ENCODE results near the gene PIEZO2.

PIEZO2 gene

DNA sequence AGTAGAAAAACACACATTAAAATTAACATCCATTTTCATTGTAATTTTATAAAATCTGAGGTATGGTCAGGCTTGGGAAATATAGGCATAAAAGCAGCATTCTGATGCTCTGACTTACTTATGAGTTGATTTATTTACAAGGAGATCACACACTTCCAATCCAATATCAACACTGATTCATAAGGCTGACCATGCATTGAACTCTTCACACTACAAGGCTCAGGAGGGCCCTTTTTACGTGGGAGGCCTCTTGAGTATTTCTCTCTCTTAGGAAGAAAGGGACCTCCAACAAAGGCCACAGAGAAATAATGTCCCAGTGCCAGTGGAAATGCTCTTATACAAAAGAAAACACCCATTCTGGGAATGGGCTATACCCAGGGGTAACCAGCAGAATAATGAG, 400.7 kb downstream of the PIEZO2 start:
- H4K20me1 ChIP-seq (ENCODE audit: control insufficient read depth, insufficient read depth, low read depth, low read length), result no peaks in the 10 kb centered on the region
- no peaks in the 10 kb centered on the region for H3K27me3 ChIP-seq (ENCODE audit: control insufficient read depth, low read length)
- no peak overlapping the region for H3K4me2 ChIP-seq (ENCODE audit: low read length)
- no peaks in the 10 kb centered on the region for H3F3A ChIP-seq (ENCODE audit: control insufficient read depth, insufficient read depth)
- H3K4me1 ChIP-seq (ENCODE audit: control insufficient read depth, low read length), result no peaks in the 10 kb centered on the region
- H3K4me3 ChIP-seq (ENCODE audit: low read length), result no peak overlapping the region
- H3K36me3 ChIP-seq (ENCODE audit: control insufficient read depth, low read length), result no peaks in the 10 kb centered on the region
- no peaks in the 10 kb centered on the region for H3K9me3 ChIP-seq (ENCODE audit: control insufficient read depth, insufficient read depth, low read length)
- no peak overlapping the region for H3K27ac ChIP-seq (ENCODE audit: low read depth, low read length)
- H3K79me2 ChIP-seq (ENCODE audit: control insufficient read depth, low read length), result no peaks in the 10 kb centered on the region
- no peak for TF ChIP-seq EZH2phosphoT487 (IDR thresholded peaks at IDR 0.05; ENCODE audit: borderline replicate concordance, low read length)
- TF ChIP-seq, protein P1, sequence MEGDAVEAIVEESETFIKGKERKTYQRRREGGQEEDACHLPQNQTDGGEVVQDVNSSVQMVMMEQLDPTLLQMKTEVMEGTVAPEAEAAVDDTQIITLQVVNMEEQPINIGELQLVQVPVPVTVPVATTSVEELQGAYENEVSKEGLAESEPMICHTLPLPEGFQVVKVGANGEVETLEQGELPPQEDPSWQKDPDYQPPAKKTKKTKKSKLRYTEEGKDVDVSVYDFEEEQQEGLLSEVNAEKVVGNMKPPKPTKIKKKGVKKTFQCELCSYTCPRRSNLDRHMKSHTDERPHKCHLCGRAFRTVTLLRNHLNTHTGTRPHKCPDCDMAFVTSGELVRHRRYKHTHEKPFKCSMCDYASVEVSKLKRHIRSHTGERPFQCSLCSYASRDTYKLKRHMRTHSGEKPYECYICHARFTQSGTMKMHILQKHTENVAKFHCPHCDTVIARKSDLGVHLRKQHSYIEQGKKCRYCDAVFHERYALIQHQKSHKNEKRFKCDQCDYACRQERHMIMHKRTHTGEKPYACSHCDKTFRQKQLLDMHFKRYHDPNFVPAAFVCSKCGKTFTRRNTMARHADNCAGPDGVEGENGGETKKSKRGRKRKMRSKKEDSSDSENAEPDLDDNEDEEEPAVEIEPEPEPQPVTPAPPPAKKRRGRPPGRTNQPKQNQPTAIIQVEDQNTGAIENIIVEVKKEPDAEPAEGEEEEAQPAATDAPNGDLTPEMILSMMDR (IDR thresholded peaks at IDR 0.05; ENCODE audit: low read depth, low read length, poor library complexity, severe bottlenecking), result no peak
- H3K9me2 ChIP-seq (replicated peaks; ENCODE audit: control insufficient read depth, low read length), result no peaks in the 10 kb centered on the region

DNA sequence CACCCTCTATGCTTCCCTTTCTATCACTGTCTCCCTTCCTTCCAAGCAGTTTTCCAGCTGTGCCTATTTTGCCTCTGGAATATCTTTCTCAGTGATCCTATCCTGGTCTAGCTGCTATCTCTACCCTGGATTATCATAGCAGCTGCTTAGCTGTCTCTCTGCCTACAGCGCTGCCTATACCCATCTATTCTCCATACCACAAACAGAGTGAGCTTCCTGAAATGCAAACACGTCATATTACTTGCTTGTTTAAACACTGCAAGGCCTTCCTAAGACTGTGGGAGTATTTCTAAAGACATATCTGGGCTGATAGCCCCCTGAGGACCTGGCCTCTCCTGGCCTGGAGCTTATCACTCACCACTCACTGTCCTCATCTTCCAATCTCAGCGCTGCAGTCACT, 403.4 kb downstream of the PIEZO2 start:
- no peaks in the 10 kb centered on the region for H3K27me3 ChIP-seq (ENCODE audit: control insufficient read depth, low read length)
- H4K20me1 ChIP-seq (ENCODE audit: control insufficient read depth, insufficient read depth, low read depth, low read length), result no peaks in the 10 kb centered on the region
- H3F3A ChIP-seq (ENCODE audit: control insufficient read depth, insufficient read depth), result no peaks in the 10 kb centered on the region
- H3K79me2 ChIP-seq (ENCODE audit: control insufficient read depth, low read length), result no peaks in the 10 kb centered on the region
- no peak overlapping the region for H3K27ac ChIP-seq (ENCODE audit: low read depth, low read length)
- H3K9me2 ChIP-seq (replicated peaks; ENCODE audit: control insufficient read depth, low read length), result no peaks in the 10 kb centered on the region
- H3K4me1 ChIP-seq (ENCODE audit: control insufficient read depth, low read length), result no peaks in the 10 kb centered on the region
- H3K4me2 ChIP-seq (ENCODE audit: low read length), result no peak overlapping the region
- TF ChIP-seq EZH2phosphoT487 (IDR thresholded peaks at IDR 0.05; ENCODE audit: borderline replicate concordance, low read length), result no peak
- TF ChIP-seq, protein P1 (IDR thresholded peaks at IDR 0.05; ENCODE audit: low read depth, low read length, poor library complexity, severe bottlenecking), result no peak
- no peaks in the 10 kb centered on the region for H3K36me3 ChIP-seq (ENCODE audit: control insufficient read depth, low read length)
- H3K4me3 ChIP-seq (ENCODE audit: low read length), result no peak overlapping the region
- H3K9me3 ChIP-seq (ENCODE audit: control insufficient read depth, insufficient read depth, low read length), result no peaks in the 10 kb centered on the region

DNA sequence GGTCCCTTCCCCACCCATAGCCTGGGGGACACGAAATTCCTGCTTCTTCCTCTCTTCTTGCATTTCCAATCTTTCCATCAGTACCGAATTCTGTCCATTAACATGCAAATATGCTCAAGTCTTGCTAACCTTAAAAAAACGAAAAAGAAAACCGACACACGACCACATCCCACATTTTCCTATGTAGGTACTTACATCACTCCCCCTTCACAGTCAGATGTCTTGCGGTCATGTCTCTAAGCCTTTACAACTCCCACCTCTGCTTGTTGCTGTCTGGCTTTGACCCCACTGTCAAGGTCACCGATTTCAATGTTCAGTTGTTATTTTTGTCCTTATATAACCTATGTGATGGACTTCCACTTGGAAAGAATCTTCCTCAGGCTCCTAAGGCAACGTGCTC, 404.1 kb downstream of the PIEZO2 start:
- no peak overlapping the region for H3K4me2 ChIP-seq (ENCODE audit: low read length)
- H3K4me1 ChIP-seq (ENCODE audit: control insufficient read depth, low read length), result no peaks in the 10 kb centered on the region
- no peak overlapping the region for H3K27ac ChIP-seq (ENCODE audit: low read depth, low read length)
- no peak for TF ChIP-seq EZH2phosphoT487 (IDR thresholded peaks at IDR 0.05; ENCODE audit: borderline replicate concordance, low read length)
- TF ChIP-seq, protein P1 (IDR thresholded peaks at IDR 0.05; ENCODE audit: low read depth, low read length, poor library complexity, severe bottlenecking), result no peak
- H3K9me3 ChIP-seq (ENCODE audit: control insufficient read depth, insufficient read depth, low read length), result no peaks in the 10 kb centered on the region
- no peaks in the 10 kb centered on the region for H3K27me3 ChIP-seq (ENCODE audit: control insufficient read depth, low read length)
- H3K4me3 ChIP-seq (ENCODE audit: low read length), result no peak overlapping the region
- no peaks in the 10 kb centered on the region for H3K79me2 ChIP-seq (ENCODE audit: control insufficient read depth, low read length)
- H4K20me1 ChIP-seq (ENCODE audit: control insufficient read depth, insufficient read depth, low read depth, low read length), result no peaks in the 10 kb centered on the region
- no peaks in the 10 kb centered on the region for H3F3A ChIP-seq (ENCODE audit: control insufficient read depth, insufficient read depth)
- no peaks in the 10 kb centered on the region for H3K9me2 ChIP-seq (replicated peaks; ENCODE audit: control insufficient read depth, low read length)
- no peaks in the 10 kb centered on the region for H3K36me3 ChIP-seq (ENCODE audit: control insufficient read depth, low read length)

DNA sequence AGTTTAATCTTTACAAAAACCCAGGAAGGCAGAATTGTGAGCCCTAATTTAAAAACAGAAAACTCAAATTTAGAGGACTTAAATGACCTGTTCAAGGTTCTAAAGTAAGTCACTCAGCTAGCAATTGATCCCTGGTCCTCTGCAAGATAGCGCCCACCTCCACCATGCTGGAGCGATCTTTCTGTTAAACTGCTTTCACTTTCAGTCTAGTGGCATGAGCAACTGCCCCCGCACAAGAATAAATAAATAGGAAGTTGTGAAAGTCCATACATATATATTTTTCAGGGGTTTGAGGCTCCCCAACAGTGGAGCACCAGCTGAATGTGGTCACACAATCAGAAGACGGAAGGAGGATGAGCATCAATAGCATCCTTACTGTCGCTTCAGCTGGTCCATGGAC, 405.6 kb downstream of the PIEZO2 start:
- Histone ChIP-seq H3K4me3 (ENCODE audit: low read length) (no peak overlapping the region), H3K4me2 (ENCODE audit: low read length) (no peak overlapping the region), H3K9me3 (ENCODE audit: control insufficient read depth, insufficient read depth, low read length) (no peaks in the 10 kb centered on the region), H4K20me1 (ENCODE audit: control insufficient read depth, insufficient read depth, low read depth, low read length) (no peaks in the 10 kb centered on the region), H3F3A (ENCODE audit: control insufficient read depth, insufficient read depth) (no peaks in the 10 kb centered on the region), H3K4me1 (ENCODE audit: control insufficient read depth, low read length) (no peaks in the 10 kb centered on the region), H3K79me2 (ENCODE audit: control insufficient read depth, low read length) (no peaks in the 10 kb centered on the region), H3K36me3 (ENCODE audit: control insufficient read depth, low read length) (no peaks in the 10 kb centered on the region), H3K27ac (ENCODE audit: low read depth, low read length) (no peak overlapping the region), H3K27me3 (ENCODE audit: control insufficient read depth, low read length) (no peaks in the 10 kb centered on the region), H3K9me2 (replicated peaks; ENCODE audit: control insufficient read depth, low read length) (no peaks in the 10 kb centered on the region)
- TF ChIP-seq EZH2phosphoT487 (IDR thresholded peaks at IDR 0.05; ENCODE audit: borderline replicate concordance, low read length), result no peak
- TF ChIP-seq, protein P1 (IDR thresholded peaks at IDR 0.05; ENCODE audit: low read depth, low read length, poor library complexity, severe bottlenecking), result no peak

All from DOHH2 (cell line).